HepG2 (cell line): ENCODE data around the gene EVA1A. TPM values are rescaled to one million over a fixed set of nuclear protein-coding genes. Genes with fewer than 3 reads are reported as not detected.

Experiments
- ARHGAP35 ChIP-seq: sonication (generic); formaldehyde crosslinking; IDR thresholded peaks from 2 replicates; pipeline ENCODE4 v1.9.0; 2022; ENCODE audit warnings: mild to moderate bottlenecking, inconsistent platforms, moderate library complexity, missing genetic modification reagents, borderline replicate concordance
- CHD4 ChIP-seq: fragments of 200-600 bp; sonication (generic); IDR thresholded peaks from 2 replicates; pipeline ENCODE4 v1.7.0; 2017; ENCODE audit warnings: mild to moderate bottlenecking, low read length, borderline replicate concordance
- ETV5 ChIP-seq: IDR thresholded peaks from 2 replicates; pipeline ENCODE4 v1.6.1; 2018; ENCODE audit warnings: missing biosample characterization, missing genetic modification reagents, inconsistent platforms, borderline replicate concordance
- GABPB1 ChIP-seq: IDR thresholded peaks from 2 replicates; pipeline ENCODE4 v1.6.1; 2016; ENCODE audit warnings: mild to moderate bottlenecking, missing genetic modification reagents, moderate library complexity, missing compliant biosample characterization
- ISL2 ChIP-seq: sonication (generic); formaldehyde crosslinking; IDR thresholded peaks from 2 replicates; pipeline ENCODE4 v1.5.0; 2020; ENCODE audit warnings: missing genetic modification reagents
- MAFG ChIP-seq: sonication (generic); formaldehyde crosslinking; IDR thresholded peaks from 2 replicates; pipeline ENCODE4 v1.5.1; 2020; ENCODE audit warnings: mild to moderate bottlenecking, missing genetic modification reagents
- MZF1 ChIP-seq: sonication (generic); formaldehyde crosslinking; IDR thresholded peaks from 2 replicates; pipeline ENCODE4 v1.8.1; 2023; ENCODE audit warnings: mild to moderate bottlenecking, missing genetic modification reagents, borderline replicate concordance
- NFIC ChIP-seq: IDR thresholded peaks from 2 replicates; pipeline ENCODE4 v1.6.1; 2012; ENCODE audit warnings: mild to moderate bottlenecking, low read length, inconsistent platforms
- NFYB ChIP-seq: sonication (generic); formaldehyde crosslinking; IDR thresholded peaks from 2 replicates; pipeline ENCODE4 v1.4.0; 2020; ENCODE audit warnings: missing genetic modification reagents
- PAF1 ChIP-seq: IDR thresholded peaks from 2 replicates; pipeline ENCODE4 v1.6.1; 2016; ENCODE audit warnings: missing genetic modification reagents, missing compliant biosample characterization
- POLR2G ChIP-seq: fragments of 200-400 bp; formaldehyde crosslinking; IDR thresholded peaks from 2 replicates; pipeline ENCODE4 v1.6.1; 2018; ENCODE audit warnings: mild to moderate bottlenecking, low read depth, low read length, moderate library complexity
- PTBP1 ChIP-seq: fragments of 200-400 bp; formaldehyde crosslinking; IDR thresholded peaks from 2 replicates; pipeline ENCODE4 v1.6.1; 2018; ENCODE audit warnings: low read length, low read depth; ENCODE audit not compliant: poor library complexity, severe bottlenecking
- RBM22 ChIP-seq: fragments of 200-400 bp; formaldehyde crosslinking; optimal IDR thresholded peaks from 2 replicates; pipeline ENCODE3; 2017; ENCODE audit warnings: mild to moderate bottlenecking, low read length, moderate library complexity
- RNF2 ChIP-seq: fragments of 450-650 bp; conservative IDR thresholded peaks from 2 replicates; pipeline ENCODE4 v1.6.1; 2016; ENCODE audit warnings: low read depth
- SIN3A ChIP-seq: IDR thresholded peaks from 2 replicates; pipeline ENCODE4 v1.6.1; 2011; ENCODE audit warnings: low read depth, mild to moderate bottlenecking, control low read depth, low read length, borderline replicate concordance
- SIX1 ChIP-seq: sonication (generic); formaldehyde crosslinking; IDR thresholded peaks from 2 replicates; pipeline ENCODE4 v1.4.0; 2020; ENCODE audit warnings: missing genetic modification reagents, borderline replicate concordance
- TARDBP ChIP-seq: sonication (generic); formaldehyde crosslinking; IDR thresholded peaks from 2 replicates; pipeline ENCODE4 v1.8.0; 2022; ENCODE audit warnings: mild to moderate bottlenecking, missing genetic modification reagents
- TCF12 ChIP-seq, 2 experiments: fragments of 450-650 bp in 1 of 2; sonication (generic) in 1 of 2; formaldehyde crosslinking in 1 of 2; IDR thresholded peaks; 2 replicates each; pipeline versions ENCODE4 v1.6.1 to v1.8.0; 2017 to 2022; ENCODE audit warnings: antibody characterized with exemption in 1 of 2, mild to moderate bottlenecking in 1 of 2, missing genetic modification reagents in 1 of 2, moderate library complexity in 1 of 2
- ZBTB20 ChIP-seq: sonication (generic); formaldehyde crosslinking; IDR thresholded peaks from 2 replicates; pipeline ENCODE4 v1.8.1; 2023; ENCODE audit warnings: missing genetic modification reagents, low read depth, mild to moderate bottlenecking, borderline replicate concordance
- ZBTB34 ChIP-seq: sonication (generic); formaldehyde crosslinking; IDR thresholded peaks from 2 replicates; pipeline ENCODE4 v1.8.0; 2022; ENCODE audit warnings: mild to moderate bottlenecking, missing genetic modification reagents
- ZMYM2 ChIP-seq: sonication (generic); formaldehyde crosslinking; IDR thresholded peaks from 2 replicates; pipeline ENCODE4 v1.8.0; 2022; ENCODE audit warnings: mild to moderate bottlenecking, missing genetic modification reagents
- ZNF547 ChIP-seq: sonication (generic); formaldehyde crosslinking; IDR thresholded peaks from 2 replicates; pipeline ENCODE4 v1.5.1; 2020; ENCODE audit warnings: mild to moderate bottlenecking, missing genetic modification reagents
- ZNF709 ChIP-seq: sonication (generic); formaldehyde crosslinking; IDR thresholded peaks from 2 replicates; pipeline ENCODE4 v1.5.0; 2020; ENCODE audit warnings: mild to moderate bottlenecking, missing genetic modification reagents
- ZNF737 ChIP-seq: sonication (generic); formaldehyde crosslinking; IDR thresholded peaks from 2 replicates; pipeline ENCODE4 v1.5.0; 2020; ENCODE audit warnings: missing genetic modification reagents, mild to moderate bottlenecking, borderline replicate concordance
- ZNF761 ChIP-seq: sonication (generic); formaldehyde crosslinking; conservative IDR thresholded peaks from 2 replicates; pipeline ENCODE4 v1.4.0; 2020; ENCODE audit warnings: mild to moderate bottlenecking, missing genetic modification reagents
- ZSCAN31 ChIP-seq: sonication (generic); formaldehyde crosslinking; IDR thresholded peaks from 2 replicates; pipeline ENCODE4 v1.5.0; 2020; ENCODE audit warnings: low read depth, mild to moderate bottlenecking, missing genetic modification reagents
- polyA plus RNA-seq, 8 experiments: library from polyadenylated mRNA; depleted of rRNA in 3 of 8; stranded (reverse) in 7 of 8; unstranded in 1 of 8; fragments of >200 nt; fragmentation: Illumina TruSeq in 4 of 8; extraction: Trizol in 4 of 8; gene quantifications; 2 replicates each; pipeline versions ENCODE4 v1.2.1 to v1.2.3, GENCODE V29; 2011 to 2016; ENCODE audit warnings: low read depth in 4 of 8, missing spikeins in 1 of 8, mixed read lengths in 1 of 8; ENCODE audit not compliant: insufficient read depth in 1 of 8
- total RNA-seq, 5 experiments: library from RNA; depleted of rRNA; stranded (reverse); fragments of >200 nt; fragmentation: Illumina TruSeq; extraction: Trizol; gene quantifications; 2 replicates each; pipeline ENCODE4 v1.2.3, GENCODE V29; 2016; ENCODE audit warnings: low read depth in 1 of 5

Gene EVA1A
- total and polyA plus RNA-seq, 2 of the 13 experiments (the other 11 are each of a cell fraction or from before 2014, with no cell fraction given): 57.5 to 57.8 TPM

- peak; percentile 91; the same call in 1 of the 2 replicates for TF ChIP-seq CHD4
- TF ChIP-seq TARDBP (CRISPR knock-in tag): no peak
- no peak for TF ChIP-seq TCF12 (IDR thresholded peaks at IDR 0.05)
- TF ChIP-seq TCF12 (CRISPR knock-in tag; IDR thresholded peaks at IDR 0.05): no peak
- no peak for TF ChIP-seq ARHGAP35
- no peak for TF ChIP-seq MAFG (CRISPR knock-in tag)
- no peak for TF ChIP-seq ZNF737 (CRISPR knock-in tag)
- TF ChIP-seq SIX1 (CRISPR knock-in tag): no peak
- TF ChIP-seq ZNF547 (CRISPR knock-in tag): 0 out of 2 replicates have a peak, but pooled peaks have one; percentile 42
- TF ChIP-seq RNF2: no peak
- no peak for TF ChIP-seq ZNF761 (CRISPR knock-in tag)
- peak; percentile 39; the same call in 1 of the 2 replicates for TF ChIP-seq POLR2G
- no peak for TF ChIP-seq ISL2
- TF ChIP-seq SIN3A: no peak
- TF ChIP-seq ZBTB34 (CRISPR knock-in tag): no peak
- peak; percentile 63 for TF ChIP-seq NFYB (CRISPR knock-in tag)
- TF ChIP-seq ZBTB20 (CRISPR knock-in tag): no peak
- TF ChIP-seq PTBP1: no peak
- TF ChIP-seq ZMYM2 (CRISPR knock-in tag): peak; percentile 57; the same call in 1 of the 2 replicates
- TF ChIP-seq ZSCAN31: no peak
- TF ChIP-seq GABPB1 (CRISPR knock-in tag): no peak
- TF ChIP-seq RBM22: peak; percentile 75
- TF ChIP-seq PAF1 (CRISPR knock-in tag): no peak
- TF ChIP-seq ZNF709 (CRISPR knock-in tag): no peak
- no peak for TF ChIP-seq ETV5 (CRISPR knock-in tag)
- TF ChIP-seq NFIC: no peak
- TF ChIP-seq MZF1 (CRISPR knock-in tag): no peak
Observed at GRCh38 chr2:75512455-75513212, 48.1 kb downstream of the EVA1A start (continued).
